GM12875 (cell line): ENCODE data around the gene KANK4.

ENCODE experiments used
- H3K4me3 ChIP-seq: one replicate; pipeline ENCODE4 v1.5.1; 2011; ENCODE audit warnings: low read depth, low read length, control low read depth
- CTCF ChIP-seq: IDR thresholded peaks from 2 replicates; pipeline ENCODE4 v1.5.1; 2011; ENCODE audit warnings: low read depth, mild to moderate bottlenecking, control low read depth, inconsistent platforms, low read length, moderate library complexity, borderline replicate concordance; ENCODE audit not compliant: insufficient read depth

The KANK4 gene

GRCh38 chr1:62233926-62234450 lies 85.2 kb downstream of the KANK4 start:
- no peak overlapping the region for H3K4me3 ChIP-seq
- TF ChIP-seq CTCF = no peak

GRCh38 chr1:62232871-62233278 lies 86.4 kb downstream of the KANK4 start:
- H3K4me3 ChIP-seq = no peak overlapping the region
- TF ChIP-seq CTCF = no peak

GRCh38 chr1:62230718-62231117 lies 88.5 kb downstream of the KANK4 start:
- no peak for TF ChIP-seq CTCF
- no peak overlapping the region for H3K4me3 ChIP-seq

GRCh38 chr1:62229932-62230331 lies 89.3 kb downstream of the KANK4 start:
- H3K4me3 ChIP-seq = no peak overlapping the region
- TF ChIP-seq CTCF = no peak

- no peak for TF ChIP-seq CTCF
- H3K4me3 ChIP-seq = no peak overlapping the region
These were observed 89.8 kb downstream of the KANK4 start for GRCh38 chr1:62229468-62229867.

- H3K4me3 ChIP-seq = no peak overlapping the region
- TF ChIP-seq CTCF = no peak
These were observed 90.4 kb downstream of the KANK4 start for GRCh38 chr1:62228883-62229187.

GRCh38 chr1:62228136-62228882 lies 90.9 kb downstream of the KANK4 start:
- no peak overlapping the region for H3K4me3 ChIP-seq
- TF ChIP-seq CTCF = no peak
